Lung (tissue), 12 donors: ENCODE data around the gene LIN9. TPM values are rescaled to one million over a fixed set of nuclear protein-coding genes. Genes with fewer than 3 reads are reported as not detected.

Experiments
- ATAC-seq: fragments of 200-7000 bp; cut with Tn5 transposase; one replicate; pipeline ENCODE4 v1.9.1; 2020; ENCODE audit warnings: moderate number of reproducible peaks; ENCODE audit not compliant: insufficient read depth, low FRiP score
- DNase-seq, 3 donors: peaks; one replicate each; pipeline ENCODE4 v3.0.0-alpha.2; 2013 to 2017
- H3K27ac ChIP-seq, 2 donors: one replicate each; pipeline ENCODE4 v1.5.1; 2013; ENCODE audit warnings: mild to moderate bottlenecking in 2 of 2, moderate library complexity in 2 of 2, control low read depth in 1 of 2, inconsistent platforms in 1 of 2, low read depth in 1 of 2, low read length in 1 of 2
- H3K27me3 ChIP-seq, 3 donors: one replicate each; pipeline ENCODE4 v1.5.1; 2013; ENCODE audit warnings: low read length in 2 of 3; ENCODE audit not compliant: control insufficient read depth in 3 of 3, insufficient read depth in 3 of 3
- H3K36me3 ChIP-seq, 4 donors: one replicate each; pipeline ENCODE4 v1.5.1; 2013; ENCODE audit warnings: low read length in 4 of 4, mild to moderate bottlenecking in 1 of 4, moderate library complexity in 1 of 4; ENCODE audit not compliant: control insufficient read depth in 4 of 4, insufficient read depth in 4 of 4
- H3K4me1 ChIP-seq, 5 donors: one replicate each; pipeline ENCODE4 v1.5.1; 2013; ENCODE audit warnings: low read length in 5 of 5, mild to moderate bottlenecking in 2 of 5, moderate library complexity in 1 of 5; ENCODE audit not compliant: control insufficient read depth in 5 of 5, insufficient read depth in 5 of 5
- H3K4me3 ChIP-seq: one replicate; pipeline ENCODE4 v1.5.1; 2013; ENCODE audit warnings: mild to moderate bottlenecking, control low read depth, moderate library complexity
- H3K9ac ChIP-seq, 2 donors: one replicate each; pipeline ENCODE4 v1.5.1; 2013; ENCODE audit warnings: low read length in 2 of 2, control low read depth in 1 of 2; ENCODE audit not compliant: insufficient read depth in 1 of 2
- H3K9me3 ChIP-seq, 4 donors: one replicate each; pipeline ENCODE4 v1.5.1; 2013; ENCODE audit warnings: low read length in 3 of 4, mild to moderate bottlenecking in 1 of 4, moderate library complexity in 1 of 4; ENCODE audit not compliant: control insufficient read depth in 4 of 4, insufficient read depth in 3 of 4
- CTCF ChIP-seq: IDR thresholded peaks from 2 replicates; pipeline ENCODE4 v1.5.1; 2012; ENCODE audit warnings: mild to moderate bottlenecking; ENCODE audit errors: control extremely low read depth, extremely low read depth
- WGBS, 2 donors: extraction: QIAGEN DNeasy Blood & Tissue Kit; methylation state at CpG; one replicate each; pipeline ENCODE4 v1.1.7; 2013; 5-methylcytosine and 5-hydroxymethylcytosine counted together
- polyA plus RNA-seq, 2 donors: library from polyadenylated mRNA; stranded (reverse); fragments of 200-250 nt; gene quantifications; one replicate each; pipeline ENCODE4 v1.2.1, GENCODE V29; 2013
- total RNA-seq, 2 donors: library from RNA; depleted of rRNA in 1 of 2; stranded (reverse); fragments of >200 nt in 1 of 2; gene quantifications; one replicate each; pipeline ENCODE4 v1.2.1, GENCODE V29; 2014 to 2021
- donor health status: control.
- donor health status: control.
- donor health status: Bipolar disorder and iron deficiency.
- donor health status: healthy.
- donor health status: DM: yes; HTN: yes; CAD: no.

Gene LIN9
- total and polyA plus RNA-seq, 4 donors: 1.4 to 9.7 (median 2.4) TPM

GRCh38 chr1:226318471-226318870, 9.5 kb upstream of the LIN9 start:
- no peak for DNase-seq
- no peak overlapping the region for H3K9ac ChIP-seq

GRCh38 chr1:226314055-226314454, 5.1 kb upstream of the LIN9 start:
- no peaks in the 10 kb centered on the region for H3K27me3 ChIP-seq
- H3K27ac ChIP-seq: no peak overlapping the region
- H3K4me3 ChIP-seq: no peak overlapping the region
- H3K36me3 ChIP-seq: no peaks in the 10 kb centered on the region
- DNase-seq (no peak), ATAC-seq (no peak)
- TF ChIP-seq CTCF: no peak
- H3K9me3 ChIP-seq: no peaks in the 10 kb centered on the region
- no peak overlapping the region for H3K9ac ChIP-seq
- H3K4me1 ChIP-seq: peaks cover 0 to 11% (median 0%) of the 10 kb centered on the region in 5 donors

More at GRCh38 chr1:226318471-226318870, 9.5 kb upstream of the LIN9 start:
- no peaks in the 10 kb centered on the region for H3K4me1 ChIP-seq
- H3K27ac ChIP-seq: no peak overlapping the region
- H3K36me3 ChIP-seq: no peaks in the 10 kb centered on the region
- no peak for TF ChIP-seq CTCF
- H3K27me3 ChIP-seq: peaks cover 0 to 4% (median 0%) of the 10 kb centered on the region in 3 donors
- no peak overlapping the region for H3K4me3 ChIP-seq
- no peaks in the 10 kb centered on the region for H3K9me3 ChIP-seq
- ATAC-seq: no peak
- 95 to 97% methylated on average over 5 of the region's 5 CpGs for WGBS, 2 donors

GRCh38 chr1:226312065-226312464, 3.1 kb upstream of the LIN9 start:
- Histone ChIP-seq H3K27me3 (no peaks in the 10 kb centered on the region), H3K4me1 (peaks cover 0 to 17% (median 4%) of the 10 kb centered on the region in 5 donors), H3K9me3 (no peaks in the 10 kb centered on the region), H3K4me3 (no peak overlapping the region), H3K36me3 (no peaks in the 10 kb centered on the region), H3K27ac (no peak overlapping the region), H3K9ac (no peak overlapping the region)
- WGBS, 2 donors: 88 to 95% methylated on average over 2 of the region's 2 CpGs
- no peak for TF ChIP-seq CTCF
- DNase-seq (no peak), ATAC-seq (no peak)

GRCh38 chr1:226311376-226311775, 2.4 kb upstream of the LIN9 start:
- H3K9ac ChIP-seq: no peak overlapping the region
- H3K4me3 ChIP-seq: no peak overlapping the region
- H3K36me3 ChIP-seq: no peaks in the 10 kb centered on the region
- H3K9me3 ChIP-seq: no peaks in the 10 kb centered on the region
- no peak for TF ChIP-seq CTCF
- ATAC-seq (no peak), DNase-seq (no peak)
- H3K27me3 ChIP-seq: no peaks in the 10 kb centered on the region
- H3K27ac ChIP-seq: no peak overlapping the region
- H3K4me1 ChIP-seq: peaks cover 0 to 17% (median 4%) of the 10 kb centered on the region in 5 donors
- WGBS, 2 donors: 97 to 99% methylated on average over 7 of the region's 7 CpGs
